Astrocyte of the spinal cord (primary cell): ENCODE measurements around the gene MAPKBP1.

Experiments used
- DNase-seq: peaks from one replicate; pipeline ENCODE4 v3.0.0; 2011; ENCODE audit warnings: low read depth, low spot score
- H3K4me3 ChIP-seq: 2 replicates; pipeline ENCODE4 v1.5.1; 2011; ENCODE audit warnings: low read depth, mild to moderate bottlenecking, low read length, moderate library complexity
- in situ Hi-C: cut with HindIII; loops from 2 replicates; pipeline ENCODE4 v1.10.0; 2017; ENCODE audit warnings: low sequenced_read_pairs
- TF ChIP-seq, protein P1 (sequence below): IDR thresholded peaks from 2 replicates; pipeline ENCODE4 v1.5.1; 2012; ENCODE audit warnings: low read depth, mild to moderate bottlenecking, low read length, inconsistent platforms

MAPKBP1 gene

DNA sequence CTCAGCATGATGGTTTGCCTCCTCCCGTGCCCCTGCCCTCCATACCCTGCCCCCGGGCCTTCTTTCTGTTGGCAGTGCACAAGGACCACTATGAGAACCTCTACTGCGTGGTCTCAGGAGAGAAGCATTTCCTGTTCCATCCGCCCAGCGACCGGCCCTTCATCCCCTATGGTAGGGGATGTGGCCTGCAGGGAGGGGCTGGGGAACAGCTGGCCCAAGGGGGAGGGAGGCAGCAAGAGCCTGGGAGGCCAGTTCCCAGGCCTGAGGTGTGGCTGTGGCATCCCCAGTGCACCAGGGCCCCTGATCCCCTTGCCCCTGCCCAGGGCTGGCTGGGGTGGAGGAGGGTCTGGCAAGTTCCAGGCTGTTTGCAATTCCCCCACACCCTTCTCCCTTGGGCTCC, 61.8 kb downstream of the MAPKBP1 start:
- DNase-seq, result no peak
- no peak overlapping the region for H3K4me3 ChIP-seq
- TF ChIP-seq, protein P1, sequence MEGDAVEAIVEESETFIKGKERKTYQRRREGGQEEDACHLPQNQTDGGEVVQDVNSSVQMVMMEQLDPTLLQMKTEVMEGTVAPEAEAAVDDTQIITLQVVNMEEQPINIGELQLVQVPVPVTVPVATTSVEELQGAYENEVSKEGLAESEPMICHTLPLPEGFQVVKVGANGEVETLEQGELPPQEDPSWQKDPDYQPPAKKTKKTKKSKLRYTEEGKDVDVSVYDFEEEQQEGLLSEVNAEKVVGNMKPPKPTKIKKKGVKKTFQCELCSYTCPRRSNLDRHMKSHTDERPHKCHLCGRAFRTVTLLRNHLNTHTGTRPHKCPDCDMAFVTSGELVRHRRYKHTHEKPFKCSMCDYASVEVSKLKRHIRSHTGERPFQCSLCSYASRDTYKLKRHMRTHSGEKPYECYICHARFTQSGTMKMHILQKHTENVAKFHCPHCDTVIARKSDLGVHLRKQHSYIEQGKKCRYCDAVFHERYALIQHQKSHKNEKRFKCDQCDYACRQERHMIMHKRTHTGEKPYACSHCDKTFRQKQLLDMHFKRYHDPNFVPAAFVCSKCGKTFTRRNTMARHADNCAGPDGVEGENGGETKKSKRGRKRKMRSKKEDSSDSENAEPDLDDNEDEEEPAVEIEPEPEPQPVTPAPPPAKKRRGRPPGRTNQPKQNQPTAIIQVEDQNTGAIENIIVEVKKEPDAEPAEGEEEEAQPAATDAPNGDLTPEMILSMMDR, result no peak
- in situ Hi-C loops, result no loop called here

DNA sequence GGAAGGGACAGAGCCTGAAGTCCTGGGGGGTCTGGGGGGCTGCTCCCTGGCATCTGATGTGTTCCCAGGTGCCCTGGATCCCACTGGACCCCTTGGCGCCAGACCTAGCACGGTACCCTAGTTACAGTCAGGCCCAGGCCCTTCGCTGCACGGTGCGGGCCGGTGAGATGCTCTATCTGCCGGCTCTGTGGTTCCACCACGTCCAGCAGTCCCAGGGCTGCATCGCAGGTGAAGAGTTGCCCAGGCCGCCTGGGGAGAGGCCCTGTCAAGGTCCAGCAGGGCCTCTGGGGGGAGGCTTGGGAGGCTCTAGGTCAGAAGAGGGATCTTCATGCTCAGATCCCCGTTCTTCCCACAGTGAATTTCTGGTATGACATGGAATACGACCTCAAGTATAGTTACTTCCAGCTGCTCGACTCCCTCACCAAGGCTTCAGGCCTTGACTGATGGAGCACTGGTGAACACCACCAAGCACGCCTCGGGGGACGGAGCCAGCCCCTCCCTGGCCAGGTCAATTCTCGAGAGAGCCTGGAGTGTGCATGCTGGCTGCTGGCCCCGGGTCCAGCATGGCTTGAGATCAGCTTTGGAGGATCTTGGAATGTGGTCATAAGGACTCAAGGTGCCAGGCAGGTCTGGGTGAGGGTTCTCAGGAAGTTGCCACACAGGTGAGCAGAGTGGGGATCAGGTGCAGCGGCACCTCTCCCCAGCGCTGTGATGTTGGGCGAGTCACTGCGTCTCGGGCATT, 62.6 kb downstream of the MAPKBP1 start:
- TF ChIP-seq, protein P1, result no peak
- in situ Hi-C loops, result no loop called here
- DNase-seq, result no peak
- H3K4me3 ChIP-seq, result no peak overlapping the region

DNA sequence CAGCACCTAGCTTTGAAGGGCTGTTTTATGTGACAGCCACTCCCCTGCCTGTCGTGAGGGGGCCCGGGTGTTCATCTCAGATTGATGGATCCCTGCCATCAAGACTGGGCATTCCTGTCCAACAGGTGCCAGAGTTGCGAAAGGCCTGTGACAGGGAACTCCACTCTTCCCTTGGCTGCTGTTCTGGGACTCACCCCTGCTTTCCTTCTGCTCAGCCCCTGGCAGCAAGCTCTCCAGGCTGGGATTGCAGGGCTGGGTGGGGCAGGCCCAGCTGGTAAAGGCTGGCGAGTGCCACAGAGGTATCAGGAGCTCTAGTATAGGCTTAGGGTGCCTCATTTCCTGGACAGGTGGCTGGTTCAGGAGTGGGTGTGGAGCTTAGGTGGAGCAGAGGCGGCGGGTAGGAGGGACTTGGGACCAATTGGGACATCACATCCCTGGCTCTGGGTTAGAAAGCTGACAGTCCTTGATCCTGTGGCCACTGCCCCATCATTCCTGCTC, 64.2 kb downstream of the MAPKBP1 start, which contains the start of gene PLA2G4B:
Gene PLA2G4B (plus strand): TSS at position 448 of the 498 bp plus-strand sequence. CDS start 67 bp downstream, outside the sequence.
- TF ChIP-seq, protein P1, result no peak
- DNase-seq, result no peak
- in situ Hi-C loops, result no loop called here
- no peak within 1 kb of the TSS for H3K4me3 ChIP-seq

DNA sequence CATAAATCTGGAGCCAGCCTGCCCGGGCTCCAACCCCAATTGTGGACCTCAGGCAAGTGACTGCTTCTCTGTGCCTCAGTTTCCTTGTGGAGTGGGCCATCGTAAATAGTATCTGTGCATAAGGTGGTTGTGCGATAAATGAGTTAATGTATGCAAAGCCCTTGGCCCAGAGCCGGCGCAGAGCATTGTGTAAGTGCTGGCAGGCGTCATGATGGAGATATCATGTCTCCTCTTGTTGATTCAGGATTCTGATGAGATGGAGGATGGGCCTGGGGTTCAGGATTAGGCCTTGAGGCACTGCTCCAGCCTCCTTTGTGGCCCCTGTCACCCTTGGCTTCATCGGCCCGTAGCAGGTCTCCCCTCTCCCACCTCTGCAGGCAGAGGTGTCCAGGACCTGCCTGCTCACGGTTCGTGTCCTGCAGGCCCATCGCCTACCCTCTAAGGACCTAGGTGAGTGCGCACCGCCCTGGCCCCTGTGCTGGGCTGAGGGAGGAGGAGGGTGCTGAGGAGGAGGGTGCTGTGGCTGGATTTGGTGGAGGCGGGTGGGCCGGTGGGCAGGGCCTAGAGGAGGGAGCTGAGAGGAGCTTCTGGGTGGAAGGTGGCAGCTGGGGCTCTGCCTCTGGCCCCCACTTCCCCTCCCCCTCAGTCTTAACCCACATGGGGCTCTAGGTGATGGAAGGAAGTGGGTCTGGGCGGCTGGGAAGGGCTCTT, 65.7 kb downstream of the MAPKBP1 start:
- no peak for DNase-seq
- no peak overlapping the region for H3K4me3 ChIP-seq
- TF ChIP-seq, protein P1, result no peak
- in situ Hi-C loops, result no loop called here

DNA sequence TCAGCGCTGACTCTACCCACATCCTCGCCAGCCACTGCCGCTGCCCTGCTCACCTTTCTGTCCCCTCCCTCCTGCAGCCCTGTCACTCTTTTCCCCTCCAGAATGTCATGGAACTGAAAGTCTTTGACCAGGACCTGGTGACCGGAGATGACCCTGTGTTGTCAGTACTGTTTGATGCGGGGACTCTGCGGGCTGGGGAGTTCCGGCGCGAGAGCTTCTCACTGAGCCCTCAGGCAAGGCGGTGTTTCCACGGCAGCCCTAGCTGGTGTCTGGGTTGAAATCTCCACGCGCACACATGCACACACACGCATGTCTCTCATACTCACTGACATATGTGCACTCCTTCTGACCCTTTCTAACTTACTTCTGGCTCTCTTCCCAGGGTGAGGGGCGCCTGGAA, 66.4 kb downstream of the MAPKBP1 start:
- TF ChIP-seq, protein P1, result no peak
- DNase-seq, result no peak
- no peak overlapping the region for H3K4me3 ChIP-seq
- in situ Hi-C loops, result no loop called here

DNA sequence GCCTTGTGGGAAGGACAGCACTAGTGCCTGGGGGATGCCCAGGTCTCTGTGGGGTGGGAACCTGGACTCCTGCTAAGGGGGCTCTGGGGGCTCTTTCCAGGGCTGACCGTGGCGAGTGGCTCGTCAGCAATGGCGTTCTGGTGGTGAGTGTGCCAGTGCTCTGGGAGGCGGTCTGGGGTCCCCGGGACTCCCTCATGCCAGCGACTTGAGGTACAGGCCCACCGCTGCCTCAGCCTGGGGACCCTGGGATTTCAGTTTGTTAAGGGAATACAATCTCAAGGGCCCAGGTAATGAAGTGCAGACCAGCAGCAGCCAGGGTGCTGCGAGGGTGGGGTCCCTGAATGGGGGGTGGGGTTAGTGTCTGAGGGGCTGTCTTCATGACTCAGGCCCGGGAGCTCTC, 66.8 kb downstream of the MAPKBP1 start:
- TF ChIP-seq, protein P1, result no peak
- in situ Hi-C loops, result no loop called here
- no peak overlapping the region for H3K4me3 ChIP-seq
- no peak for DNase-seq
